DOHH2 (cell line): Measurements from ENCODE around the gene PRR36.
"Not testable (repeated sequence)": the region's sequence is repeated elsewhere in the genome, so short reads cannot be mapped to it uniquely, and the experiment has no call there.

ENCODE experiments used
- H3F3A ChIP-seq: fragments of 200-600 bp; sonication (generic), shearing (Covaris generic); 2 replicates; pipeline ENCODE4 v1.6.0; 2016; ENCODE audit warnings: antibody characterized with exemption, mild to moderate bottlenecking; ENCODE audit not compliant: control insufficient read depth, insufficient read depth
- H3K27ac ChIP-seq: fragments of 200-600 bp; sonication (generic); 2 replicates; pipeline ENCODE4 v1.5.1; 2014; ENCODE audit warnings: low read depth, mild to moderate bottlenecking, low read length, moderate library complexity
- H3K27me3 ChIP-seq: fragments of 200-600 bp; sonication (generic); 2 replicates; pipeline ENCODE4 v1.6.1; 2014; ENCODE audit warnings: mild to moderate bottlenecking, low read length, mixed read lengths; ENCODE audit not compliant: control insufficient read depth
- H3K36me3 ChIP-seq: fragments of 200-600 bp; sonication (generic); 2 replicates; pipeline ENCODE4 v1.6.1; 2014; ENCODE audit warnings: mild to moderate bottlenecking, low read length, moderate library complexity, mixed read lengths; ENCODE audit not compliant: control insufficient read depth
- H3K4me1 ChIP-seq: fragments of 200-600 bp; sonication (generic); 2 replicates; pipeline ENCODE4 v1.6.1; 2014; ENCODE audit warnings: mild to moderate bottlenecking, low read length, mixed read lengths; ENCODE audit not compliant: control insufficient read depth
- H3K4me2 ChIP-seq: fragments of 200-600 bp; sonication (generic); 2 replicates; pipeline ENCODE4 v1.6.0; 2014; ENCODE audit warnings: mild to moderate bottlenecking, low read length, moderate library complexity
- H3K4me3 ChIP-seq: fragments of 200-600 bp; sonication (generic); 2 replicates; pipeline ENCODE4 v1.5.1; 2014; ENCODE audit warnings: mild to moderate bottlenecking, low read length, mixed read lengths
- H3K79me2 ChIP-seq: fragments of 200-600 bp; sonication (generic); 2 replicates; pipeline ENCODE4 v1.6.1; 2014; ENCODE audit warnings: mild to moderate bottlenecking, low read length, mixed read lengths; ENCODE audit not compliant: control insufficient read depth
- H3K9me2 ChIP-seq: fragments of 200-600 bp; sonication (generic); replicated peaks from 2 replicates; pipeline ENCODE4 v1.6.1; 2014; ENCODE audit warnings: mild to moderate bottlenecking, low read length, mixed read lengths; ENCODE audit not compliant: control insufficient read depth
- H3K9me3 ChIP-seq: fragments of 200-600 bp; sonication (generic); 2 replicates; pipeline ENCODE4 v1.6.1; 2014; ENCODE audit warnings: antibody characterized with exemption, low read length, mixed read lengths; ENCODE audit not compliant: control insufficient read depth, insufficient read depth
- H4K20me1 ChIP-seq: fragments of 200-600 bp; sonication (generic); 2 replicates; pipeline ENCODE4 v1.6.0; 2014; ENCODE audit warnings: low read depth, mild to moderate bottlenecking, antibody characterized with exemption, low read length, moderate library complexity; ENCODE audit not compliant: control insufficient read depth, insufficient read depth
- EZH2phosphoT487 ChIP-seq: fragments of 200-600 bp; sonication (generic); IDR thresholded peaks from 2 replicates; pipeline ENCODE4 v1.6.1; 2017; ENCODE audit warnings: borderline replicate concordance, mild to moderate bottlenecking, antibody characterized with exemption, low read length, moderate library complexity, mixed read lengths
- TF ChIP-seq, protein P1 (sequence below): fragments of 200-600 bp; sonication (generic); IDR thresholded peaks from one replicate; pipeline ENCODE4 v1.5.1; 2014; ENCODE audit warnings: antibody characterized with exemption, mild to moderate bottlenecking, low read depth, low read length; ENCODE audit not compliant: poor library complexity, severe bottlenecking

Gene PRR36

DNA sequence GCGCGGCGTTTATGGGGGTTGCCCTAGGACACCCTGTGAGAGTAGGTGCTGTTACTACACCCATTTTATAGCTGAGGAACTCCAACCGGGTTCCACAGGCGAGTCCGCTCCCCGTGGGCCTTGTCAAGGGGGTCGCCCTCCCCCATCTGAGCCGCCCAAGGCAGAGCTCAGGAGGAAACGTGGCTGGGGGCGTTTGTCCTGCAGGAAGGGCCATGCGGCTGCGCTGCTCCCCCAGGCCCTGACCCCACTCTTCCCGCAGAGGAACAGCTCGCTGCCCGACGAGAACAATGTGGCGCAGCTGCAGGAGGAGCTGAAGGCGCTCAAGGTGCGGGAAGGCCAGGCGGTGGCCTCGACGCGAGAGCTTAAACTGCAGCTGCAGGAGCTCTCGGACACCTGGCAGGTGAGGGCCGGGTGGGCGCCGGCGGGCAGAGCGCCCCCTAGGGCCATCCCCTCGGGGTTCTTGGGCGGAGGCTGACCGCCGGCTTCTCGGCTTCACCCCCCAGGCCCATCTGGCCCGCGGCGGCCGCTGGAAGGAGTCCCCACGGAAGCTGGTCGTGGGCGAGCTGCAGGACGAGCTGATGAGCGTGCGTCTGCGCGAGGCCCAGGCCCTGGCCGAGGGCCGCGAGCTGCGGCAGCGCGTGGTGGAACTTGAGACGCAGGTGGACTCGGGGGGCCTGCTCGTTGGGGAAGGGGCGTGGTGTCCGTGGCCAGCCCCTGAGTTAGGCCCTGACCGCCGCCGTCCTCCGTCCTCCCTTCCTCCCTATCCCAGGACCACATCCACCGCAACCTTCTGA is 12.4 kb downstream of the PRR36 start:
- H4K20me1 ChIP-seq = no peaks in the 10 kb centered on the region
- H3K4me1 ChIP-seq = peaks cover 15% of the 10 kb centered on the region
- peak overlapping the region; percentile 33; the same call in 1 of the 2 replicates for H3K4me2 ChIP-seq
- no peak overlapping the region for H3K4me3 ChIP-seq
- H3K9me2 ChIP-seq = no peaks in the 10 kb centered on the region
- no peaks in the 10 kb centered on the region for H3K36me3 ChIP-seq
- no peaks in the 10 kb centered on the region for H3F3A ChIP-seq
- no peaks in the 10 kb centered on the region for H3K79me2 ChIP-seq
- peaks cover 22% of the 10 kb centered on the region for H3K27me3 ChIP-seq
- no peaks in the 10 kb centered on the region for H3K9me3 ChIP-seq
- TF ChIP-seq, protein P1, sequence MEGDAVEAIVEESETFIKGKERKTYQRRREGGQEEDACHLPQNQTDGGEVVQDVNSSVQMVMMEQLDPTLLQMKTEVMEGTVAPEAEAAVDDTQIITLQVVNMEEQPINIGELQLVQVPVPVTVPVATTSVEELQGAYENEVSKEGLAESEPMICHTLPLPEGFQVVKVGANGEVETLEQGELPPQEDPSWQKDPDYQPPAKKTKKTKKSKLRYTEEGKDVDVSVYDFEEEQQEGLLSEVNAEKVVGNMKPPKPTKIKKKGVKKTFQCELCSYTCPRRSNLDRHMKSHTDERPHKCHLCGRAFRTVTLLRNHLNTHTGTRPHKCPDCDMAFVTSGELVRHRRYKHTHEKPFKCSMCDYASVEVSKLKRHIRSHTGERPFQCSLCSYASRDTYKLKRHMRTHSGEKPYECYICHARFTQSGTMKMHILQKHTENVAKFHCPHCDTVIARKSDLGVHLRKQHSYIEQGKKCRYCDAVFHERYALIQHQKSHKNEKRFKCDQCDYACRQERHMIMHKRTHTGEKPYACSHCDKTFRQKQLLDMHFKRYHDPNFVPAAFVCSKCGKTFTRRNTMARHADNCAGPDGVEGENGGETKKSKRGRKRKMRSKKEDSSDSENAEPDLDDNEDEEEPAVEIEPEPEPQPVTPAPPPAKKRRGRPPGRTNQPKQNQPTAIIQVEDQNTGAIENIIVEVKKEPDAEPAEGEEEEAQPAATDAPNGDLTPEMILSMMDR = peak; percentile 61
- TF ChIP-seq EZH2phosphoT487 = no peak
- no peak overlapping the region for H3K27ac ChIP-seq

- Histone ChIP-seq H3K36me3 (no peaks in the 10 kb centered on the region), H3K9me2 (no peaks in the 10 kb centered on the region), H3K4me3 (no peak overlapping the region), H3K9me3 (no peaks in the 10 kb centered on the region), H4K20me1 (no peaks in the 10 kb centered on the region), H3K27ac (no peak overlapping the region), H3K79me2 (no peaks in the 10 kb centered on the region), H3K27me3 (peaks cover 22% of the 10 kb centered on the region), H3K4me1 (peaks cover 15% of the 10 kb centered on the region), H3F3A (no peaks in the 10 kb centered on the region), H3K4me2 (no peak overlapping the region)
- TF ChIP-seq, protein P1 = no peak
- TF ChIP-seq EZH2phosphoT487 = no peak
Measured at GRCh38 chr19:7860714-7861618, 13.2 kb downstream of the PRR36 start.

- no peak for TF ChIP-seq EZH2phosphoT487
- TF ChIP-seq, protein P1 = no peak
- no peak overlapping the region for H3K4me2 ChIP-seq
- H4K20me1 ChIP-seq = no peaks in the 10 kb centered on the region
- H3K79me2 ChIP-seq = no peaks in the 10 kb centered on the region
- no peak overlapping the region for H3K4me3 ChIP-seq
- peaks cover 15% of the 10 kb centered on the region for H3K4me1 ChIP-seq
- H3K9me3 ChIP-seq = no peaks in the 10 kb centered on the region
- no peaks in the 10 kb centered on the region for H3F3A ChIP-seq
- H3K9me2 ChIP-seq = no peaks in the 10 kb centered on the region
- H3K36me3 ChIP-seq = no peaks in the 10 kb centered on the region
- H3K27ac ChIP-seq = no peak overlapping the region
- H3K27me3 ChIP-seq = peaks cover 19% of the 10 kb centered on the region
Measured at GRCh38 chr19:7859831-7860713, 14.1 kb downstream of the PRR36 start.

DNA sequence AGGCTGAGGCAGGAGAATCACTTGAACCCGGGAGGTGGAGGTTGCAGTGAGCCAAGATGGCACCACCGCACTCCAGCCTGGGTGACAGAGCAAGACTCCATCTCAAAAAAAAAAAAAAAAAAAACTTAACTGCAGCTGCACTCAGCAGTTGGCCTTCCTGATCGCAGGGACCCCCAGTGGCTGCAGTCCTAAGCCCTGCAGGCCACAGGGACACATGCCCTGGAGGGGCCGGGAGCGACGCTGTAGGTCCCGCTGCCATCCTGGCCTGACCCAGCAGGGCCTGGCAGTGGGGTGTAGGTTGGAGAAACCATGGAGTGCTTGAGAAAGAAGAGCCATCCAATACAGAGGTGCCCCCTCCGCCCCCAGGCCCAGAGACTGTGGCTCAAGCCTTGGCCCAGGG is 15.1 kb downstream of the PRR36 start:
- not testable (repeated sequence) for H3K9me2 ChIP-seq, H4K20me1 ChIP-seq, H3K9me3 ChIP-seq, H3F3A ChIP-seq, H3K4me2 ChIP-seq, H3K4me3 ChIP-seq, H3K27ac ChIP-seq, H3K79me2 ChIP-seq, H3K36me3 ChIP-seq
- H3K4me1 ChIP-seq = peaks cover 15% of the 10 kb centered on the region
- peaks cover 18% of the 10 kb centered on the region for H3K27me3 ChIP-seq
